ENCODE data around the gene PEAR1.
"Not testable (repeated sequence)": the region's sequence is repeated elsewhere in the genome, so short reads cannot be mapped to it uniquely, and the experiment has no call there.

PEAR1 gene

GRCh38 chr1:156920233-156921052 lies 26.9 kb downstream of the PEAR1 start, which contains the start of gene LRRC71:
Gene LRRC71 (plus strand): TSS chr1:156920632. CDS start chr1:156920804, 172 bp downstream.
- peak; percentile 42 for DNase-seq (ENCODE audit: low spot score)

GRCh38 chr1:156921053-156921529 lies 27.6 kb downstream of the PEAR1 start:
- no peak for DNase-seq (ENCODE audit: low spot score)

GRCh38 chr1:156922986-156923669 lies 29.6 kb downstream of the PEAR1 start:
- no peak for DNase-seq (ENCODE audit: low spot score)

- no peak for DNase-seq (ENCODE audit: low spot score)
Measured at GRCh38 chr1:156923670-156924477, 30.4 kb downstream of the PEAR1 start.

GRCh38 chr1:156924478-156925153 lies 31.1 kb downstream of the PEAR1 start:
- no peak for DNase-seq (ENCODE audit: low spot score)

GRCh38 chr1:156925154-156926010 lies 31.9 kb downstream of the PEAR1 start:
- DNase-seq (ENCODE audit: low spot score), result no peak

- DNase-seq (ENCODE audit: low spot score), result peak; percentile 58
Measured at GRCh38 chr1:156926175-156926574, 32.7 kb downstream of the PEAR1 start.

GRCh38 chr1:156926695-156927094 lies 33.2 kb downstream of the PEAR1 start:
- DNase-seq (ENCODE audit: low spot score), result not testable (repeated sequence)

- peak; percentile 62 for DNase-seq (ENCODE audit: low spot score)
Measured at GRCh38 chr1:156927215-156928042, 33.9 kb downstream of the PEAR1 start.

- DNase-seq (ENCODE audit: low spot score), result no peak
Measured at GRCh38 chr1:156928043-156928602, 34.6 kb downstream of the PEAR1 start.

GRCh38 chr1:156929596-156930238 lies 36.2 kb downstream of the PEAR1 start:
- no peak for DNase-seq (ENCODE audit: low spot score)

- DNase-seq (ENCODE audit: low spot score), result no peak
Measured at GRCh38 chr1:156930483-156930882, 37.0 kb downstream of the PEAR1 start.

GRCh38 chr1:156931211-156931952 lies 37.9 kb downstream of the PEAR1 start:
- DNase-seq (ENCODE audit: low spot score), result no peak

- DNase-seq (ENCODE audit: low spot score), result no peak
Measured at GRCh38 chr1:156931974-156932710, 38.6 kb downstream of the PEAR1 start.

GRCh38 chr1:156933136-156933535 lies 39.6 kb downstream of the PEAR1 start:
- no peak for DNase-seq (ENCODE audit: low spot score)

- no peak for DNase-seq (ENCODE audit: low spot score)
Measured at GRCh38 chr1:156935505-156936128, 42.1 kb downstream of the PEAR1 start.

- DNase-seq (ENCODE audit: low spot score), result no peak
Measured at GRCh38 chr1:156936191-156936590, 42.7 kb downstream of the PEAR1 start.

All from SW480 (cell line).